Nephron progenitor cell (in vitro differentiated cells): ENCODE measurements around the gene UBE2D2.

ENCODE experiments used
- DNase-seq: peaks from one replicate; pipeline ENCODE4 v3.0.0; 2021
- H3K27ac Mint-ChIP-seq: 2 replicates; pipeline ENCODE4 v1.8.0; 2021; ENCODE audit warnings: mild to moderate bottlenecking, moderate library complexity, mixed read lengths
- H3K27me3 Mint-ChIP-seq: 2 replicates; pipeline ENCODE4 v1.8.0; 2021; ENCODE audit warnings: mild to moderate bottlenecking, low read depth, mixed read lengths; ENCODE audit not compliant: poor library complexity
- H3K36me3 Mint-ChIP-seq: 2 replicates; pipeline ENCODE4 v1.8.0; 2021; ENCODE audit warnings: low read depth, mixed read lengths
- H3K4me1 Mint-ChIP-seq: 2 replicates; pipeline ENCODE4 v1.8.0; 2021; ENCODE audit warnings: mixed read lengths
- H3K4me3 Mint-ChIP-seq: 2 replicates; pipeline ENCODE4 v1.8.0; 2021; ENCODE audit warnings: mild to moderate bottlenecking, moderate library complexity, mixed read lengths
- H3K9me3 Mint-ChIP-seq: 2 replicates; pipeline ENCODE4 v1.8.0; 2021; ENCODE audit warnings: mild to moderate bottlenecking, moderate library complexity, mixed read lengths
- TF ChIP-seq, protein P1 (sequence below): fragments of 200-600 bp; sonication (generic); IDR thresholded peaks from 2 replicates; pipeline ENCODE4 v1.5.0; 2021; ENCODE audit warnings: antibody characterized with exemption

The UBE2D2 gene

DNA sequence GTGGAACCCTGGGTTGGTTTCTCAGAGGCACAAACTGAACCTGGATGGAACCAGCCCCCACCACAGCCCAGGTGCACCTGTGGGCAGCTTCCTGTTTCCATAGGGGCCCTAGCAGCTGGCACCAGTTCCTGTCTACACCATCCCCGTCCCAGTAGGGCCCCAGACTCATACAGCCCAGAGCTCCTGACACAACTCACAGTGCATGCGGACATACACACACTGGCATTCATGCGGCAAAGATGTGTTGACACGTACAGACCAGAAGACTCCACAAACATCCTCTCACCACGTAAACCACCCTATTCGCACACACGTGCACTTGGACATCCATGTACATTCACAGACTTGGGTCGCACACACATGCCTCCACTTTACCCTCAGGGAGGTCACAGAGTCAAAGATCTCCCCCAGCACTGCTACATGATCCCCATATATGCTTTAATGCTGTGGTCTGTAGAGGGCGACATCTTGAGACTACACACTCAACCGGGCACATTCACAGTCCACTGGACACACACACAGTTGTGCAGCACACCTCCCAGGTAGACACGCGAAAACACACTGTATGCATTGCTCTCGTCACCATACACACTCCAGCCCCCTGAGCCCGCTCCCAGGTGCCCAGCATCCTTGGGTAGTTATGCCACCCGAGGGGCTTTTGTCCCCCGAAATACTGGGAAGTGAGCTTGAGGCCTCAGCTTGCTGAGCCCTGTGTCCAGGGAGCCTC lies 109.4 kb downstream of the UBE2D2 start:
- Mint-ChIP-seq H3K27ac (peak overlapping the region; percentile 81), H3K36me3 (peaks cover 5% of the 10 kb centered on the region), H3K9me3 (no peaks in the 10 kb centered on the region), H3K27me3 (no peaks in the 10 kb centered on the region), H3K4me3 (peak overlapping the region; percentile 64), H3K4me1 (peaks cover 98% of the 10 kb centered on the region)
- TF ChIP-seq, protein P1, sequence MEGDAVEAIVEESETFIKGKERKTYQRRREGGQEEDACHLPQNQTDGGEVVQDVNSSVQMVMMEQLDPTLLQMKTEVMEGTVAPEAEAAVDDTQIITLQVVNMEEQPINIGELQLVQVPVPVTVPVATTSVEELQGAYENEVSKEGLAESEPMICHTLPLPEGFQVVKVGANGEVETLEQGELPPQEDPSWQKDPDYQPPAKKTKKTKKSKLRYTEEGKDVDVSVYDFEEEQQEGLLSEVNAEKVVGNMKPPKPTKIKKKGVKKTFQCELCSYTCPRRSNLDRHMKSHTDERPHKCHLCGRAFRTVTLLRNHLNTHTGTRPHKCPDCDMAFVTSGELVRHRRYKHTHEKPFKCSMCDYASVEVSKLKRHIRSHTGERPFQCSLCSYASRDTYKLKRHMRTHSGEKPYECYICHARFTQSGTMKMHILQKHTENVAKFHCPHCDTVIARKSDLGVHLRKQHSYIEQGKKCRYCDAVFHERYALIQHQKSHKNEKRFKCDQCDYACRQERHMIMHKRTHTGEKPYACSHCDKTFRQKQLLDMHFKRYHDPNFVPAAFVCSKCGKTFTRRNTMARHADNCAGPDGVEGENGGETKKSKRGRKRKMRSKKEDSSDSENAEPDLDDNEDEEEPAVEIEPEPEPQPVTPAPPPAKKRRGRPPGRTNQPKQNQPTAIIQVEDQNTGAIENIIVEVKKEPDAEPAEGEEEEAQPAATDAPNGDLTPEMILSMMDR, result no peak
- no peak for DNase-seq

DNA sequence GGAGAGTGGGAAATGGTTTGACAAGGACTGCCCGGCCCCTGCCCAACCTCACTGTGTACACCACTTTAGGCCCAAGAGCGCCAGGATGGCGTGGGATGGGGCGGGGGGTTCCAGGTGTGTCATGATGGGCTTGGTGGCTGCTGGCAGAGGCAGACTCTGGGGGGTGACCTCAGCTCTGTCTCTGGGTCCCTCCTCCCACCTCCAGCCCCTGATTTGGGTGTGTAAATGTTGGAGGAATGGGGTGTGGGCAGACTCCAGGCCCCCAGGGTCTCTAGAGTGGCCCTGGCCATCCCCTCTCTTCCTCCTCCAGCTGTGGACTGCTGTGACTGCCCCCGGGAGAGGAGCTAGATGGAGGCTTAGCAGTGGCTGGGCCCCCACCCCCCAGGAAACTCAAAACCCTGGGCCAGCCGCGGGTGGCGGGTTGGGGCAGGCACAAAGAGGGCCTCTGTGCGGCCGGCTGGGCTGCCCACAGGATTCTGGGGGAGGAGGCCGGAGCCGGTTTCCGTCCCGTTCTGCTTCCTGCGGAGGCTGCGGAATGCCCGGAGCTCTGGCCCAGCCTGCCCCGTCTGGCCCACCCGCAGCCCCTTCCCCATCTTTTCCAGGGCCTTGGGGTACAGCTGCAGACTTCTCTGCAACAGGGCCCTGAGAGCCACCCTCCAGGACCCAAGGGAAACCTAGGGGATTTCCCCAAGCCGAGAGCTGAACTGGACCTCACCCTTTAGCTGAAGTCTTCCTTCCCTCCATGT lies 110.1 kb downstream of the UBE2D2 start:
- peaks cover 5% of the 10 kb centered on the region for H3K36me3 Mint-ChIP-seq
- H3K27me3 Mint-ChIP-seq, result no peaks in the 10 kb centered on the region
- H3K4me3 Mint-ChIP-seq, result no peak overlapping the region
- peaks cover 93% of the 10 kb centered on the region for H3K4me1 Mint-ChIP-seq
- TF ChIP-seq, protein P1, result no peak
- no peaks in the 10 kb centered on the region for H3K9me3 Mint-ChIP-seq
- H3K27ac Mint-ChIP-seq, result peak overlapping the region; percentile 74
- DNase-seq, result no peak

DNA sequence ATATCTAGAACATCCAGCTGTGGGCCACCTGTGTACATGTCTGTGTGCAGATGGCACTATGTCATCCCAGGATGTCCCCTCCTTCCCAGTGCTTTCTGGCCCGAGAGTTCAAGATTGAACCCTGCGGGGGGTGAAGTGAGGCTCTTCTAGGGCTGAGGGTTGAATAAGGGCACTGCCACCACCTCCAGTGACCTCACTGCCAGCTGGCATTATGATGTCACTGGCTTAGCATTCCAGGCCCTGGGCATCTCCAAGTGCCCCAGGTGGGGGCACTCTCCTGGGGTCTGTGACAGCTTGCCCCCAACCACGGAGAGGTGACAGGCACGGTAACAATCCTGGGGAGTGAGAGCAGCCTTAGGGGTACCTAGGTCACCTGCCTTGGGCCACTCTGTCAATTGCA lies 114.1 kb downstream of the UBE2D2 start:
- Mint-ChIP-seq H3K36me3 (peaks cover 10% of the 10 kb centered on the region), H3K9me3 (no peaks in the 10 kb centered on the region), H3K27me3 (no peaks in the 10 kb centered on the region), H3K4me3 (peak overlapping the region; percentile 41), H3K4me1 (peaks cover 94% of the 10 kb centered on the region), H3K27ac (no peak overlapping the region)
- TF ChIP-seq, protein P1, result no peak
- DNase-seq, result no peak

DNA sequence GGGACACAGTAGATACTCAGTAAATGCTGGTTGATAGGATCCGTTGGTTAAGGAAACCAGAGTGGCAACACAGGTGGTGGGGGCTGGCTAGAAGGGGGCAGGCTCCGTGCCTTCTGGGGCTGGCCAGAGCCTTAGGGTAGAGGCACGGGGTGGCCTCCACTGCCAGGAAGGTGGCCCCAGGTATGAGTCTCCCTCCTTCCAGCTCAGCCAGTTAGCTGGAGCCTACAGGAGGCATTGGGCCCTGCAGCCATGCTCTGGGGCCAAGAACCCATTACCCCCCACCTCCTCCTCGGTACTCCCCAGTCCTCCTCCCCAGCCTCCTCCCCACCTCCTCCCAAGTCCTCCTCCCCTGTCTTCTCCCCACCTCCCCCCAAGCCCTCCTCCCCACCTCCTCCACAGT lies 114.7 kb downstream of the UBE2D2 start:
- Mint-ChIP-seq H3K9me3 (no peaks in the 10 kb centered on the region), H3K4me1 (peaks cover 92% of the 10 kb centered on the region), H3K27me3 (no peaks in the 10 kb centered on the region), H3K27ac (no peak overlapping the region), H3K36me3 (peaks cover 14% of the 10 kb centered on the region), H3K4me3 (no peak overlapping the region)
- TF ChIP-seq, protein P1, result no peak
- DNase-seq, result no peak

DNA sequence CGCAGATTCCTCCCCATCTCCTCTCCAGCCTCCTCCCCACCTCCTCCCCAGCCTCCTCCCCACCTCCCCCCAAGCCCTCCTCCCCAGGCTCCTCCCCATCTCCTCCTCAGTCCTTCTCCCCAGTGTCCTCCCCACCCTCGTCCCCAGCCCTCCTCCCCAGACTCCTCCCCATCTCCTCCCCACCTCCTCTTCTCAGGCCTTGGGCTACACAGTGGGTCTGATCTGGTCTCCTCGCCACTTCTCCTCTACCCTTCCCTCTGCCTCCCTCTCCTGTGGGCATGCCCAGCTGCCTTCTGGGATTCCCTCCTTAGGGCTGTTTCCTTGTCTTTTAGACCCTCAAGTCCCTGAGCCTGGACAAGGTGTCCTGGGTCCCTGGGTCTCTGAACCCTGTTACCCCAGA lies 115.3 kb downstream of the UBE2D2 start:
- DNase-seq, result no peak
- H3K36me3 Mint-ChIP-seq, result peaks cover 20% of the 10 kb centered on the region
- H3K4me1 Mint-ChIP-seq, result peaks cover 88% of the 10 kb centered on the region
- H3K27me3 Mint-ChIP-seq, result no peaks in the 10 kb centered on the region
- H3K9me3 Mint-ChIP-seq, result no peaks in the 10 kb centered on the region
- TF ChIP-seq, protein P1, result no peak
- H3K4me3 Mint-ChIP-seq, result peak overlapping the region; percentile 60
- H3K27ac Mint-ChIP-seq, result peak overlapping the region; percentile 99
